Stimulated activated CD8-positive, alpha-beta memory T cell treated with anti-CD3 and anti-CD28 coated beads, Interleukin-15, amount 100 ng/mL, for 4 hours (primary cell): ENCODE data around the gene TSLP.

Source experiments
- DNase-seq, 2 donors: peaks; one replicate each; pipeline ENCODE4 v3.0.0-alpha.2; 2020; ENCODE audit warnings: low read depth in 2 of 2

The TSLP gene

GRCh38 chr5:111095982-111096381 is 24.5 kb downstream of the TSLP start:
- DNase-seq = no peak

- DNase-seq = no peak
Observed at GRCh38 chr5:111099058-111099778, 27.7 kb downstream of the TSLP start.

GRCh38 chr5:111106320-111106948 is 34.9 kb downstream of the TSLP start:
- no peak for DNase-seq

- DNase-seq = no peak
Observed at GRCh38 chr5:111107371-111107770, 35.9 kb downstream of the TSLP start.

- DNase-seq = no peak
Observed at GRCh38 chr5:111111956-111112355, 40.4 kb downstream of the TSLP start.

GRCh38 chr5:111113678-111114077 is 42.2 kb downstream of the TSLP start:
- DNase-seq = no peak

- no peak for DNase-seq
Observed at GRCh38 chr5:111115229-111115628, 43.7 kb downstream of the TSLP start.

- no peak for DNase-seq
Observed at GRCh38 chr5:111116550-111116949, 45.0 kb downstream of the TSLP start.

- no peak for DNase-seq
Observed at GRCh38 chr5:111117136-111117535, 45.6 kb downstream of the TSLP start.

- no peak for DNase-seq
Observed at GRCh38 chr5:111119221-111119620, 47.7 kb downstream of the TSLP start.

GRCh38 chr5:111119856-111120255 is 48.3 kb downstream of the TSLP start:
- DNase-seq = no peak

GRCh38 chr5:111120911-111121310 is 49.4 kb downstream of the TSLP start:
- no peak for DNase-seq

- no peak for DNase-seq
Observed at GRCh38 chr5:111121926-111122325, 50.4 kb downstream of the TSLP start.

GRCh38 chr5:111122398-111122797 is 50.9 kb downstream of the TSLP start:
- no peak for DNase-seq

- DNase-seq = no peak
Observed at GRCh38 chr5:111124793-111125192, 53.3 kb downstream of the TSLP start.

GRCh38 chr5:111126896-111127295 is 55.4 kb downstream of the TSLP start:
- no peak for DNase-seq
